ENCODE data around the gene PPP1R12A. TPM values are rescaled to one million over a fixed set of nuclear protein-coding genes. Genes with fewer than 3 reads are reported as not detected.
"Not testable (repeated sequence)": the region's sequence is repeated elsewhere in the genome, so short reads cannot be mapped to it uniquely, and the experiment has no call there.

PPP1R12A gene
- total RNA-seq, 1 donor from 2014 or later, result 86.7 TPM

DNA sequence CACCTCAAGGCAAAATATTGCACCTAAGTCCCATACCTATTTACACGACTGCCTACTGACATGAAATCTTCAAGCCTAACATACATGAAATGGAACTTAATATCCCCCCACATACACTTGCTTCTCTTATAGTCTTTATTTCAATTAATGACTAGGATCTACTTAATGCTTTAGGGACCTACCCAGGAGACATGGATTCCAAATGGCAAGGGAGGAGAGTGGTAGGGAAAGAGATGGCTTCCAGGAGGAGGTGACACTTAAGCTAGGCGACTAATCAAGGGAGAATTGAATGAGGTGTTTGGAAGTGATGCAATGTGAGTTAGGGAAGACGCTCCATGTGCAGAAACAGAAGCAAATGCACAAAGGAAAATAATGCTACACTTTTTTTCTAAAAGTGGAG is 9.7 kb upstream of the PPP1R12A start:
- Histone ChIP-seq H3K9ac (no peak overlapping the region), H3K27me3 (no peaks in the 10 kb centered on the region), H3K79me2 (ENCODE audit: low read depth) (no peaks in the 10 kb centered on the region), H3K4me1 (no peaks in the 10 kb centered on the region), H3K4me3 (no peak overlapping the region), H3F3A (ENCODE audit: low read depth) (no peaks in the 10 kb centered on the region), H3K36me3 (no peaks in the 10 kb centered on the region), H4K20me1 (ENCODE audit: low read depth) (no peaks in the 10 kb centered on the region), H2AFZ (replicated peaks) (no peak overlapping the region), H3K27ac (no peak overlapping the region), H3K4me2 (no peak overlapping the region), H3K9me3 (ENCODE audit: low read depth) (no peaks in the 10 kb centered on the region)
- Mint-ChIP-seq H3K27me3 (ENCODE audit: insufficient read depth, low read depth) (no peaks in the 10 kb centered on the region), H3K4me3 (no peak overlapping the region), H3K36me3 (no peaks in the 10 kb centered on the region), H3K27ac (no peak overlapping the region), H3K9me3 (no peaks in the 10 kb centered on the region), H3K4me1 (no peaks in the 10 kb centered on the region)
- DNase-seq (ENCODE audit: low spot score), result no peak
- TF ChIP-seq, protein P1, sequence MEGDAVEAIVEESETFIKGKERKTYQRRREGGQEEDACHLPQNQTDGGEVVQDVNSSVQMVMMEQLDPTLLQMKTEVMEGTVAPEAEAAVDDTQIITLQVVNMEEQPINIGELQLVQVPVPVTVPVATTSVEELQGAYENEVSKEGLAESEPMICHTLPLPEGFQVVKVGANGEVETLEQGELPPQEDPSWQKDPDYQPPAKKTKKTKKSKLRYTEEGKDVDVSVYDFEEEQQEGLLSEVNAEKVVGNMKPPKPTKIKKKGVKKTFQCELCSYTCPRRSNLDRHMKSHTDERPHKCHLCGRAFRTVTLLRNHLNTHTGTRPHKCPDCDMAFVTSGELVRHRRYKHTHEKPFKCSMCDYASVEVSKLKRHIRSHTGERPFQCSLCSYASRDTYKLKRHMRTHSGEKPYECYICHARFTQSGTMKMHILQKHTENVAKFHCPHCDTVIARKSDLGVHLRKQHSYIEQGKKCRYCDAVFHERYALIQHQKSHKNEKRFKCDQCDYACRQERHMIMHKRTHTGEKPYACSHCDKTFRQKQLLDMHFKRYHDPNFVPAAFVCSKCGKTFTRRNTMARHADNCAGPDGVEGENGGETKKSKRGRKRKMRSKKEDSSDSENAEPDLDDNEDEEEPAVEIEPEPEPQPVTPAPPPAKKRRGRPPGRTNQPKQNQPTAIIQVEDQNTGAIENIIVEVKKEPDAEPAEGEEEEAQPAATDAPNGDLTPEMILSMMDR (IDR thresholded peaks at IDR 0.05), result no peak
- TF ChIP-seq EZH2phosphoT487 (IDR thresholded peaks at IDR 0.05) (no peak), EZH2 (IDR thresholded peaks at IDR 0.05) (no peak)

DNA sequence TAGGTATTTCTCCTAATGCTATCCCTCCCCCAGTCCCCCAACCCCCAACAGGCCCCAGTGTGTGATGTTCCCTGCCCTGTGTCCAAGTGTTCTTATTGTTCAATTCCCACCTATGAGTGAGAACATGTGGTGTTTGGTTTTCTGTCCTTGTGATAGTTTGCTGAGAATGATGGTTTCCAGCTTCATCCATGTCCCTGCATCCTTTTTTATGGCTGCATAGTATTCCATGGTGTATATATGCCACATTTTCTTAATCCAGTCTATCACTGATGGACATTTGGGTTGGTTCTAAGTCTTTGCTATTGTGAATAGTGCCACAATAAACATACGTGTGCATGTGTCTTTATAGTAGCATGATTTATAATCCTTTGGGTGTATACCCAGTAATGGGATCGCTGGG is 7.9 kb upstream of the PPP1R12A start:
- H3K4me1 Mint-ChIP-seq, result not testable (repeated sequence)

DNA sequence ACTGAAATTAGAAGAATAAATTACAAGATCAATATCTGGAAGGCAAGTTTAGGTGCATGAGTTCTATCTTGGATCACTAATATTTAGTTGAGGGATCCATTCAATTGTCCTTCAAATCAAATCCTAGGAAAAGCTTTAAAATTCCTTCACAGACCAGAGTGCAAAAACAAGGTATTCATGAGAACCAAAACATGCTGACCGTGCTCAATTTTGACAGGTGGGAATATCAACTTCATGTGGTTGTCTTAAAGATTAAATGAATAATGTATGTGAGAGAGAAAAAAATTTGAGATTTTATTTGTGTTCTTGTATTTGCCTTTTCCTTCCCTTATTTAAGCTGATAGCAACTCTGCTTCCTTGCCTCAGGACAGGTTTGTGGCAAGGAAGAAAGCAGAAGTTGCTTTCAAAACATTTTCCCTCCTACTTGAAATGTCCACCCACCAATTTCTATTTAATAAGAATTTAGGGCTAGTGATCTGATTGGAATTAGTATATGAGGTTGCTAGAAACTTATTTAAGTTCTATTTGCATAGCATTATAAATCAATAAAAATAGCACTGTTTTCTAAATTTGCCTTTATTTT is 4.9 kb upstream of the PPP1R12A start:
- no peak overlapping the region for H3K27ac ChIP-seq
- TF ChIP-seq EZH2 (IDR thresholded peaks at IDR 0.05) (no peak), EZH2phosphoT487 (IDR thresholded peaks at IDR 0.05) (no peak)
- TF ChIP-seq, protein P1 (IDR thresholded peaks at IDR 0.05), result no peak
- H3K9me3 ChIP-seq (ENCODE audit: low read depth), result no peaks in the 10 kb centered on the region
- H4K20me1 ChIP-seq (ENCODE audit: low read depth), result no peaks in the 10 kb centered on the region
- Mint-ChIP-seq H3K27me3 (ENCODE audit: insufficient read depth, low read depth) (no peaks in the 10 kb centered on the region), H3K27ac (no peak overlapping the region), H3K36me3 (no peaks in the 10 kb centered on the region), H3K4me3 (no peak overlapping the region), H3K4me1 (peaks cover 11% of the 10 kb centered on the region), H3K9me3 (no peaks in the 10 kb centered on the region)
- no peak overlapping the region for H3K9ac ChIP-seq
- H3K36me3 ChIP-seq, result no peaks in the 10 kb centered on the region
- DNase-seq (ENCODE audit: low spot score), result no peak
- H3K27me3 ChIP-seq, result no peaks in the 10 kb centered on the region
- H3K79me2 ChIP-seq (ENCODE audit: low read depth), result peaks cover 7% of the 10 kb centered on the region
- H3K4me1 ChIP-seq, result peaks cover 6% of the 10 kb centered on the region
- peaks cover 15% of the 10 kb centered on the region for H3F3A ChIP-seq (ENCODE audit: low read depth)
- no peak overlapping the region for H2AFZ ChIP-seq (replicated peaks)
- no peak overlapping the region for H3K4me3 ChIP-seq
- no peak overlapping the region for H3K4me2 ChIP-seq

More for the DNA sequence above, 7.9 kb upstream of the PPP1R12A start:
- H3K4me1 ChIP-seq; H3K9me3 ChIP-seq (ENCODE audit: low read depth); H3K4me3 ChIP-seq; H3K79me2 ChIP-seq (ENCODE audit: low read depth); H3K27me3 ChIP-seq; H3K4me2 ChIP-seq; H3K27ac Mint-ChIP-seq; H4K20me1 ChIP-seq (ENCODE audit: low read depth); H3K9ac ChIP-seq; H3K9me3 Mint-ChIP-seq; H2AFZ ChIP-seq (replicated peaks); H3K36me3 ChIP-seq; DNase-seq (ENCODE audit: low spot score); H3K4me3 Mint-ChIP-seq; H3K27ac ChIP-seq; H3F3A ChIP-seq (ENCODE audit: low read depth); H3K27me3 Mint-ChIP-seq (ENCODE audit: insufficient read depth, low read depth); H3K36me3 Mint-ChIP-seq: not testable (repeated sequence)

DNA sequence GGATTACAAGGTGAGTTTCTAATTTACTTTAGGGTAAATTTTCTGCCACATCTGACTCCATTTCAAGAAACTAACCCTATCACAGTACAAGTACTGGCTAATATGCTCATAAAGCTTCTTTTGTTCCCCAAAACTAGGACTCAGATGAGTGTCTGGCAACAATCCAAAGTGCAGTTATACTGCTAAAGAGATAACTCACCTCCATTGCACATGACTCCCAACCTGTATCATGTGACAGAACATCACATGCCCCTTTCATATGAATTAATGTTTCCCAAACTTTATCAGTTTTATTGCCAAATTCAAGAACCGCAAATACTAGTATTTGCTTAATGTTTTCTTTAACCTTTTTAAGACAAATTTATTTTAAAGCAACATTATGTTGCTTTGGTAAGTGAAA is 3.9 kb upstream of the PPP1R12A start:
- H3K4me3 ChIP-seq, result no peak overlapping the region
- H3F3A ChIP-seq (ENCODE audit: low read depth), result peaks cover 25% of the 10 kb centered on the region
- Mint-ChIP-seq H3K27me3 (ENCODE audit: insufficient read depth, low read depth) (no peaks in the 10 kb centered on the region), H3K4me3 (no peak overlapping the region), H3K4me1 (peaks cover 11% of the 10 kb centered on the region), H3K36me3 (no peaks in the 10 kb centered on the region), H3K9me3 (no peaks in the 10 kb centered on the region), H3K27ac (no peak overlapping the region)
- H4K20me1 ChIP-seq (ENCODE audit: low read depth), result peaks cover 4% of the 10 kb centered on the region
- H3K9me3 ChIP-seq (ENCODE audit: low read depth), result no peaks in the 10 kb centered on the region
- no peak overlapping the region for H3K9ac ChIP-seq
- no peaks in the 10 kb centered on the region for H3K36me3 ChIP-seq
- DNase-seq (ENCODE audit: low spot score), result no peak
- H3K79me2 ChIP-seq (ENCODE audit: low read depth), result peaks cover 14% of the 10 kb centered on the region
- no peaks in the 10 kb centered on the region for H3K27me3 ChIP-seq
- no peak for TF ChIP-seq EZH2phosphoT487 (IDR thresholded peaks at IDR 0.05)
- TF ChIP-seq, protein P1 (IDR thresholded peaks at IDR 0.05), result no peak
- peaks cover 6% of the 10 kb centered on the region for H3K4me1 ChIP-seq
- H3K27ac ChIP-seq, result no peak overlapping the region
- H2AFZ ChIP-seq (replicated peaks), result no peak overlapping the region
- no peak overlapping the region for H3K4me2 ChIP-seq
